DOHH2 (cell line): ENCODE results near the gene TADA1.

ENCODE experiments used
- H3F3A ChIP-seq: fragments of 200-600 bp; sonication (generic), shearing (Covaris generic); 2 replicates; pipeline ENCODE4 v1.6.0; 2016; ENCODE audit warnings: antibody characterized with exemption, mild to moderate bottlenecking; ENCODE audit not compliant: control insufficient read depth, insufficient read depth
- H3K27ac ChIP-seq: fragments of 200-600 bp; sonication (generic); 2 replicates; pipeline ENCODE4 v1.5.1; 2014; ENCODE audit warnings: low read depth, mild to moderate bottlenecking, low read length, moderate library complexity
- H3K27me3 ChIP-seq: fragments of 200-600 bp; sonication (generic); 2 replicates; pipeline ENCODE4 v1.6.1; 2014; ENCODE audit warnings: mild to moderate bottlenecking, low read length, mixed read lengths; ENCODE audit not compliant: control insufficient read depth
- H3K36me3 ChIP-seq: fragments of 200-600 bp; sonication (generic); 2 replicates; pipeline ENCODE4 v1.6.1; 2014; ENCODE audit warnings: mild to moderate bottlenecking, low read length, moderate library complexity, mixed read lengths; ENCODE audit not compliant: control insufficient read depth
- H3K4me1 ChIP-seq: fragments of 200-600 bp; sonication (generic); 2 replicates; pipeline ENCODE4 v1.6.1; 2014; ENCODE audit warnings: mild to moderate bottlenecking, low read length, mixed read lengths; ENCODE audit not compliant: control insufficient read depth
- H3K4me2 ChIP-seq: fragments of 200-600 bp; sonication (generic); 2 replicates; pipeline ENCODE4 v1.6.0; 2014; ENCODE audit warnings: mild to moderate bottlenecking, low read length, moderate library complexity
- H3K4me3 ChIP-seq: fragments of 200-600 bp; sonication (generic); 2 replicates; pipeline ENCODE4 v1.5.1; 2014; ENCODE audit warnings: mild to moderate bottlenecking, low read length, mixed read lengths
- H3K79me2 ChIP-seq: fragments of 200-600 bp; sonication (generic); 2 replicates; pipeline ENCODE4 v1.6.1; 2014; ENCODE audit warnings: mild to moderate bottlenecking, low read length, mixed read lengths; ENCODE audit not compliant: control insufficient read depth
- H3K9me2 ChIP-seq: fragments of 200-600 bp; sonication (generic); replicated peaks from 2 replicates; pipeline ENCODE4 v1.6.1; 2014; ENCODE audit warnings: mild to moderate bottlenecking, low read length, mixed read lengths; ENCODE audit not compliant: control insufficient read depth
- H3K9me3 ChIP-seq: fragments of 200-600 bp; sonication (generic); 2 replicates; pipeline ENCODE4 v1.6.1; 2014; ENCODE audit warnings: antibody characterized with exemption, low read length, mixed read lengths; ENCODE audit not compliant: control insufficient read depth, insufficient read depth
- H4K20me1 ChIP-seq: fragments of 200-600 bp; sonication (generic); 2 replicates; pipeline ENCODE4 v1.6.0; 2014; ENCODE audit warnings: low read depth, mild to moderate bottlenecking, antibody characterized with exemption, low read length, moderate library complexity; ENCODE audit not compliant: control insufficient read depth, insufficient read depth
- EZH2phosphoT487 ChIP-seq: fragments of 200-600 bp; sonication (generic); IDR thresholded peaks from 2 replicates; pipeline ENCODE4 v1.6.1; 2017; ENCODE audit warnings: borderline replicate concordance, mild to moderate bottlenecking, antibody characterized with exemption, low read length, moderate library complexity, mixed read lengths
- TF ChIP-seq, protein P1 (sequence below): fragments of 200-600 bp; sonication (generic); IDR thresholded peaks from one replicate; pipeline ENCODE4 v1.5.1; 2014; ENCODE audit warnings: antibody characterized with exemption, mild to moderate bottlenecking, low read depth, low read length; ENCODE audit not compliant: poor library complexity, severe bottlenecking

TADA1 gene

DNA sequence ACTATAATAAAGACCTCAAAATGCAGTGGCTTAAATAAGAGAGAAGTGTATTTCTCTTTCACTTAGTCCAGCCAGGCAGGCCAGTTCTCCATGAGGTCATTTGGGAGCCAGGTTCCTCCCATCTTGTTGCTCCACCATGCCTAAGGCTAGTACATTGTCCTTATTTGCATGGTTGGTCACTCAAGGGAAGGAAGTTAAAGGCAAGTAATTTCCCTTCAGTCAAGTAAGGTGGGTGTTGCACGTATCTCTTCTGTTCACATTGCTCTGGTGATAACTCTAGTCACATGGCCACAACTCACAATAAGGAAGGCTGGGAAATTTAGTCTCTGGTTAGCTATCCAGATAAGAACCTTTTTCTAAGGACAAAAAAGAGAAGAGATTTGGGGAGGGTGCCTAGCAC, 27.2 kb upstream of the TADA1 start:
- Histone ChIP-seq H3K4me3 (no peak overlapping the region), H3K27me3 (no peaks in the 10 kb centered on the region), H3F3A (no peaks in the 10 kb centered on the region), H3K27ac (no peak overlapping the region), H3K9me3 (no peaks in the 10 kb centered on the region), H3K79me2 (no peaks in the 10 kb centered on the region), H3K9me2 (no peaks in the 10 kb centered on the region), H3K4me2 (no peak overlapping the region), H3K4me1 (peaks cover 12% of the 10 kb centered on the region), H4K20me1 (no peaks in the 10 kb centered on the region), H3K36me3 (no peaks in the 10 kb centered on the region)
- no peak for TF ChIP-seq EZH2phosphoT487
- TF ChIP-seq, protein P1, sequence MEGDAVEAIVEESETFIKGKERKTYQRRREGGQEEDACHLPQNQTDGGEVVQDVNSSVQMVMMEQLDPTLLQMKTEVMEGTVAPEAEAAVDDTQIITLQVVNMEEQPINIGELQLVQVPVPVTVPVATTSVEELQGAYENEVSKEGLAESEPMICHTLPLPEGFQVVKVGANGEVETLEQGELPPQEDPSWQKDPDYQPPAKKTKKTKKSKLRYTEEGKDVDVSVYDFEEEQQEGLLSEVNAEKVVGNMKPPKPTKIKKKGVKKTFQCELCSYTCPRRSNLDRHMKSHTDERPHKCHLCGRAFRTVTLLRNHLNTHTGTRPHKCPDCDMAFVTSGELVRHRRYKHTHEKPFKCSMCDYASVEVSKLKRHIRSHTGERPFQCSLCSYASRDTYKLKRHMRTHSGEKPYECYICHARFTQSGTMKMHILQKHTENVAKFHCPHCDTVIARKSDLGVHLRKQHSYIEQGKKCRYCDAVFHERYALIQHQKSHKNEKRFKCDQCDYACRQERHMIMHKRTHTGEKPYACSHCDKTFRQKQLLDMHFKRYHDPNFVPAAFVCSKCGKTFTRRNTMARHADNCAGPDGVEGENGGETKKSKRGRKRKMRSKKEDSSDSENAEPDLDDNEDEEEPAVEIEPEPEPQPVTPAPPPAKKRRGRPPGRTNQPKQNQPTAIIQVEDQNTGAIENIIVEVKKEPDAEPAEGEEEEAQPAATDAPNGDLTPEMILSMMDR, result no peak

DNA sequence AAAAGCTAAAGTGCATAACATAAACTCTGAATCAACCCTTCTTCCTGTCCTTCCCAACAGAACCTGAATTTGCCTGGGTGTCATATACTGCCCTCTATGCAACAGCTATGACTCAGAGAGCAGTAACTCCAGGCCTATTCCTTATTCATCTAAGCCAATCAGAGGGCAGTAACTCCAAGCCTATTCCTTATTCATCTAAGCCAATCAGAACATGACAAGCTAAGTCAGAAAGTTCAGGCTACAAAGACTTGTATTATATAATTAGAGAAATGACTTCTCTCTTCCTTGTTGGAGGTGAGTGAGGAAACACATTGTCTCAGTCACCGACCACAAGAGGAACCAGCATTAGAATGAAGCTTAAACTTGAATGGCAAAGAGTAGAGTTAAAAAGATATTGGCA, 26.2 kb upstream of the TADA1 start:
- Histone ChIP-seq H3K9me3 (no peaks in the 10 kb centered on the region), H3K4me1 (peaks cover 6% of the 10 kb centered on the region; the same call in 1 of the 2 replicates), H3K4me3 (no peak overlapping the region), H3F3A (no peaks in the 10 kb centered on the region), H3K27me3 (no peaks in the 10 kb centered on the region), H3K36me3 (no peaks in the 10 kb centered on the region), H3K4me2 (no peak overlapping the region), H4K20me1 (no peaks in the 10 kb centered on the region), H3K27ac (no peak overlapping the region), H3K9me2 (no peaks in the 10 kb centered on the region), H3K79me2 (no peaks in the 10 kb centered on the region)
- TF ChIP-seq EZH2phosphoT487, result no peak
- TF ChIP-seq, protein P1, result no peak

DNA sequence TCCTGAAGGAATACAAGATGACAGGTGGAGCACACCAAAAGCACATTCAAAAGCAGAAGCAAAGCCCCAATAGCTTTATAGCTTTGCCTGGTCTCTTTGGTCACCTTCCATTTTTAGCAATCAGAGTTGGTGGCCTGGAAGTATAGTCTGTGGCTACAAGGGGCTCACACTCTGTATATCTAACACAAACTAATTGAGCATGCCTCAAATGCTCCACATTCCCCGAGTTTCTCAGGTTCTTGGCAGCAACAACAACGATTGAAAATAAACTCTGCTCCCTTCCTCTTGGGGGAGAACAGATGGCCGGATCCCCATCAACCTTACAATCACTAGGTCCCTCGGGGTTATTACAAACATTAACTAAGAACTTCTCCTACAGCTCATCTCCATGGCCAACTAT, 24.9 kb upstream of the TADA1 start:
- H3K9me3 ChIP-seq, result no peaks in the 10 kb centered on the region
- no peak overlapping the region for H3K27ac ChIP-seq
- H3K36me3 ChIP-seq, result no peaks in the 10 kb centered on the region
- no peaks in the 10 kb centered on the region for H3K27me3 ChIP-seq
- H4K20me1 ChIP-seq, result no peaks in the 10 kb centered on the region
- H3K4me3 ChIP-seq, result no peak overlapping the region
- no peak overlapping the region for H3K4me2 ChIP-seq
- H3K4me1 ChIP-seq, result peaks cover 6% of the 10 kb centered on the region; the same call in 1 of the 2 replicates
- TF ChIP-seq EZH2phosphoT487, result no peak
- TF ChIP-seq, protein P1, result no peak
- no peaks in the 10 kb centered on the region for H3F3A ChIP-seq
- no peaks in the 10 kb centered on the region for H3K9me2 ChIP-seq
- no peaks in the 10 kb centered on the region for H3K79me2 ChIP-seq

DNA sequence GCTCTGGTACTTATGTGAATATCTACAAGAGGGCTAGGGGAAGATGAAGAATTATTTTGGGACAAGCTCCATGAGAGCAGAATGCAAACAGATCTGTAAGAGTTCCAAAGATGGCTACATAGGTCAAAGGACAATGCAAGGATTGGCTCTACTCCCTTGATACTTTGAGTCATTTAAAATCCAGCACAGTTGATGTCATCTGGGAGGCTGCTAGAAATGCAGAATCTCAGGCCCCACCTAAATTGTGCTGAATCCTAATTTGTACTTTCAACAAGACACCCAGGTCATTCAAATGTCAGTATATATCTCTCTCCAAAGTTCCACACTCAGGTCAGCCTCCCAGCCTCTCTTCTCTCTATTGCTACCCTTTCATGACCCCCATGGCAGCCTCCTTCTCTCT, 23.7 kb upstream of the TADA1 start:
- H3K79me2 ChIP-seq, result no peaks in the 10 kb centered on the region
- no peak overlapping the region for H3K4me2 ChIP-seq
- no peaks in the 10 kb centered on the region for H3K9me3 ChIP-seq
- no peak overlapping the region for H3K4me3 ChIP-seq
- H4K20me1 ChIP-seq, result no peaks in the 10 kb centered on the region
- H3F3A ChIP-seq, result no peaks in the 10 kb centered on the region
- H3K27ac ChIP-seq, result no peak overlapping the region
- no peaks in the 10 kb centered on the region for H3K36me3 ChIP-seq
- TF ChIP-seq, protein P1, result no peak
- TF ChIP-seq EZH2phosphoT487, result no peak
- H3K27me3 ChIP-seq, result peaks cover 3% of the 10 kb centered on the region; the same call in 1 of the 2 replicates
- H3K4me1 ChIP-seq, result peaks cover 6% of the 10 kb centered on the region; the same call in 1 of the 2 replicates
- no peaks in the 10 kb centered on the region for H3K9me2 ChIP-seq
